Endothelial cell of umbilical vein (primary cell): ENCODE measurements around the gene ZNF202. TPM values are rescaled to one million over a fixed set of nuclear protein-coding genes. Genes with fewer than 3 reads are reported as not detected.

Source experiments
- BruUV-seq: library from RNA; stranded (reverse); fragments of 400-500 nt; replicated peaks from 2 replicates; lab custom pipeline; 2021; lab: Mats Ljungman, UMichigan
- CTCF ChIA-PET: fragments of 300-600, 350-600 bp; sonication (Branson Sonifier 250); formaldehyde crosslinking; loops from one replicate; lab custom pipeline; 2021; ENCODE audit warnings: antibody characterized with exemption, inconsistent platforms; lab: Charles Lee
- POLR2A ChIA-PET: fragments of 300-600, 350-600 bp; sonication (Branson Sonifier 250); formaldehyde crosslinking; loops from one replicate; lab custom pipeline; 2021; ENCODE audit warnings: antibody characterized with exemption, inconsistent platforms; lab: Charles Lee
- DNase-seq: peaks from one replicate; pipeline ENCODE4 v3.0.0-alpha.2; 2011; ENCODE audit warnings: low read depth, low spot score
- FAIRE-seq: peaks from 2 replicates; lab custom pipeline; 2011; peaks lifted over from hg19 to GRCh38; lab: Jason Lieb, UNC
- H2AFZ ChIP-seq: 2 replicates; pipeline ENCODE4 v1.6.0; 2012; ENCODE audit warnings: low read depth, low read length, control low read depth, inconsistent platforms
- H3K27ac ChIP-seq: 2 replicates; pipeline ENCODE4 v1.5.1; 2011; ENCODE audit warnings: low read depth, mild to moderate bottlenecking, control low read depth, low read length, moderate library complexity; ENCODE audit not compliant: insufficient read depth
- H3K27me3 ChIP-seq, 2 experiments: 2 replicates each; pipeline versions ENCODE4 v1.6.0 to v1.6.1; 2011; ENCODE audit warnings: low read length in 2 of 2, mixed read lengths in 1 of 2; ENCODE audit not compliant: control insufficient read depth in 2 of 2, insufficient read depth in 2 of 2
- H3K36me3 ChIP-seq, 2 experiments: 2 replicates in 1 of 2; 3 replicates in 1 of 2; pipeline ENCODE4 v1.5.1; 2011; ENCODE audit warnings: low read length in 2 of 2, mild to moderate bottlenecking in 1 of 2, moderate library complexity in 1 of 2; ENCODE audit not compliant: control insufficient read depth in 2 of 2, insufficient read depth in 2 of 2; ENCODE audit errors: extremely low read depth in 1 of 2
- H3K4me1 ChIP-seq: 3 replicates; pipeline ENCODE4 v1.5.1; 2011; ENCODE audit warnings: mild to moderate bottlenecking, low read length; ENCODE audit not compliant: control insufficient read depth, insufficient read depth; ENCODE audit errors: extremely low read depth
- H3K4me2 ChIP-seq: 2 replicates; pipeline ENCODE4 v1.6.1; 2011; ENCODE audit warnings: low read length, control low read depth, mixed read lengths; ENCODE audit not compliant: insufficient read depth
- H3K4me3 ChIP-seq, 3 experiments: fragments of 200-600 bp in 1 of 3; sonication (generic), shearing (Covaris generic) in 1 of 3; replicated peaks in 1 of 3; 2 replicates each; pipeline ENCODE4 v1.5.1; 2011 to 2016; ENCODE audit warnings: control low read depth in 3 of 3, low read length in 3 of 3, mild to moderate bottlenecking in 2 of 3, inconsistent platforms in 1 of 3, low read depth in 1 of 3, moderate library complexity in 1 of 3; ENCODE audit not compliant: insufficient read depth in 1 of 3
- H3K79me2 ChIP-seq: 2 replicates; pipeline ENCODE4 v1.6.0; 2012; ENCODE audit warnings: low read length, inconsistent platforms; ENCODE audit not compliant: control insufficient read depth, insufficient read depth
- H3K9ac ChIP-seq: replicated peaks from 2 replicates; pipeline ENCODE3; 2011; ENCODE audit warnings: low read length, control low read depth; ENCODE audit not compliant: insufficient read depth; ENCODE audit errors: extremely low read depth
- H3K9me1 ChIP-seq: replicated peaks from 3 replicates; pipeline ENCODE4 v1.6.0; 2011; ENCODE audit warnings: mild to moderate bottlenecking, low read length; ENCODE audit not compliant: control insufficient read depth, insufficient read depth; ENCODE audit errors: extremely low read depth
- H3K9me3 ChIP-seq: replicated peaks from 2 replicates; pipeline ENCODE4 v1.5.1; 2012; ENCODE audit warnings: low read length, inconsistent platforms; ENCODE audit not compliant: control insufficient read depth, insufficient read depth
- H4K20me1 ChIP-seq: replicated peaks from 2 replicates; pipeline ENCODE3; 2011; ENCODE audit warnings: mild to moderate bottlenecking, low read length; ENCODE audit not compliant: control insufficient read depth, insufficient read depth; ENCODE audit errors: extremely low read depth
- EZH2 ChIP-seq: IDR thresholded peaks from 2 replicates; pipeline ENCODE4 v1.6.1; 2012; ENCODE audit warnings: borderline replicate concordance, low read depth, mild to moderate bottlenecking, moderate library complexity, low read length, inconsistent platforms; ENCODE audit not compliant: severe bottlenecking
- FOS ChIP-seq: IDR thresholded peaks from 2 replicates; pipeline ENCODE4 v1.6.1; 2011; ENCODE audit warnings: mild to moderate bottlenecking, low read length, moderate library complexity, borderline replicate concordance; ENCODE audit not compliant: insufficient read depth
- GATA2 ChIP-seq: IDR thresholded peaks from 2 replicates; pipeline ENCODE4 v1.7.0; 2011; ENCODE audit warnings: low read depth, mild to moderate bottlenecking, moderate library complexity, mixed read lengths, low read length; ENCODE audit not compliant: insufficient read length, insufficient read depth
- JUN ChIP-seq: IDR thresholded peaks from 2 replicates; pipeline ENCODE4 v1.6.1; 2011; ENCODE audit warnings: borderline replicate concordance, low read depth; ENCODE audit not compliant: insufficient read length, insufficient read depth
- MYC ChIP-seq: IDR thresholded peaks from one replicate; pipeline ENCODE4 v1.6.1; 2011; ENCODE audit warnings: mild to moderate bottlenecking, low read depth, low read length
- POLR2A ChIP-seq: IDR thresholded peaks from 2 replicates; pipeline ENCODE4 v1.6.1; 2012; ENCODE audit warnings: low read depth, mild to moderate bottlenecking, control low read depth, low read length
- POLR2AphosphoS5 ChIP-seq: IDR thresholded peaks from 2 replicates; pipeline ENCODE4 v1.6.1; 2012; ENCODE audit warnings: low read depth, mild to moderate bottlenecking, control low read depth, low read length, moderate library complexity; ENCODE audit not compliant: insufficient read depth
- dilution Hi-C: fragments of 300-500 bp; cut with MboI; formaldehyde crosslinking; loops from one replicate; pipeline ENCODE4 v1.15.0; 2019; ENCODE audit warnings: low sequenced_read_pairs; ENCODE audit not compliant: extremely low pct_ligation_motif_present
- intact Hi-C: fragments of 100-400 bp; cut with micrococcal nuclease; formaldehyde crosslinking; loops from one replicate; pipeline ENCODE4 v1.10.0; 2022
- polyA plus RNA-seq, 4 experiments: library from polyadenylated mRNA; depleted of rRNA in 3 of 4; stranded (reverse) in 3 of 4; unstranded in 1 of 4; fragments of >200 nt; gene quantifications; 2 replicates each; pipeline versions ENCODE4 v1.2.1 to v1.2.3, GENCODE V29; 2011 to 2012; ENCODE audit warnings: missing spikeins in 1 of 4
- total RNA-seq: library from RNA; stranded (reverse); gene quantifications from 2 replicates; pipeline ENCODE4 v1.2.3, GENCODE V29; 2021
- TF ChIP-seq, protein P1 (sequence below), 2 donors: IDR thresholded peaks; 1 replicate in 1 of 2; 2 replicates in 1 of 2; pipeline ENCODE4 v1.5.1; 2011; ENCODE audit warnings: low read length in 2 of 2, mild to moderate bottlenecking in 2 of 2, moderate library complexity in 2 of 2, control low read depth in 1 of 2, inconsistent platforms in 1 of 2, low read depth in 1 of 2; ENCODE audit not compliant: insufficient read depth in 1 of 2; ENCODE audit errors: extremely low read depth in 1 of 2
- TF ChIP-seq, protein P2 (sequence below): IDR thresholded peaks from 2 replicates; pipeline ENCODE4 v1.6.1; 2011; ENCODE audit not compliant: insufficient read depth, insufficient read length

The ZNF202 gene
- total and polyA plus RNA-seq, 2 donors (not counting 3 experiments of a cell fraction or from before 2014, with no cell fraction given), result 6.5 to 12.3 TPM

DNA sequence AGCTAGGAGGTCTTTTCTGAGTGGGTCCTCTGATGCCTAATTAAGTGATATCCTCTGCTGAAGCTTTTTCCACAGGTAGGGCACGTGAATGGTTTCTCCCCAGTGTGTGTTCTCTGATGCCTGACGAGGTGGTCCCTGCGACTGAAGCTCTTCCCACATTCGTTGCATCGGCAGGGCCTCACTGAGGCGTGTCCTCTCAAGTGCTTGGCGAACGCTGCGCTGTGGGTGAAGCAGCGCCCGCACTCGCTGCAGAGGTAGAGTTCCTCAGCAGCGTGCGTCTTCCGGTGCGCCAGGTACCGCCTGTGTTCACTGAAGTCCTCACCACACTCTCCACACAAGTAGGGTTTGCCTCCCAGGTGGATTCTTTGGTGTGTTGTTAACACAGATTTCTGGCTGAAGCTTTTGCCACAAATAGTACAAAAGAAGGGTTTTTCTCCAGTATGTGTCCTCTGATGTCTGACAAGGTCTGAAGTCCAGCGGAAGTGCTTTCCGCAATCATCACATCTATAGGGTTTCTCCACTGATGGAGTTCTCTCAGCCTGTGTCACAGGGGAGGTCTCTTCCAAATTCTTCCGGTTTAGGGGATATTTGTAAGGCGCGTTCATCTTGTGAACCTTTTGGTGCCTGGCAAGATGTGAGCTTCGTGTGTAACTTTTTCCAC lies 15.3 kb downstream of the ZNF202 start:
- no peak overlapping the region for H3K4me2 ChIP-seq
- H3K9ac ChIP-seq, result no peak overlapping the region
- FAIRE-seq, result no peak
- dilution Hi-C loops (no loop called here), intact Hi-C loops (no loop called here)
- no peak for DNase-seq
- POLR2A ChIA-PET, result no interaction called here
- no peak overlapping the region for H3K4me3 ChIP-seq
- peaks cover 37% of the 10 kb centered on the region in 2 experiments for H3K36me3 ChIP-seq
- H3K79me2 ChIP-seq, result no peaks in the 10 kb centered on the region
- CTCF ChIA-PET, result interaction anchor here (1.3 kb wide), 1 partner anchor 19 kb away, joined by 3 read pairs; no protein-coding TSS in a partner anchor
- TF ChIP-seq FOS (no peak), EZH2 (no peak), GATA2 (no peak), JUN (no peak), MYC (no peak), POLR2AphosphoS5 (no peak), POLR2A (no peak)
- TF ChIP-seq, protein P1, sequence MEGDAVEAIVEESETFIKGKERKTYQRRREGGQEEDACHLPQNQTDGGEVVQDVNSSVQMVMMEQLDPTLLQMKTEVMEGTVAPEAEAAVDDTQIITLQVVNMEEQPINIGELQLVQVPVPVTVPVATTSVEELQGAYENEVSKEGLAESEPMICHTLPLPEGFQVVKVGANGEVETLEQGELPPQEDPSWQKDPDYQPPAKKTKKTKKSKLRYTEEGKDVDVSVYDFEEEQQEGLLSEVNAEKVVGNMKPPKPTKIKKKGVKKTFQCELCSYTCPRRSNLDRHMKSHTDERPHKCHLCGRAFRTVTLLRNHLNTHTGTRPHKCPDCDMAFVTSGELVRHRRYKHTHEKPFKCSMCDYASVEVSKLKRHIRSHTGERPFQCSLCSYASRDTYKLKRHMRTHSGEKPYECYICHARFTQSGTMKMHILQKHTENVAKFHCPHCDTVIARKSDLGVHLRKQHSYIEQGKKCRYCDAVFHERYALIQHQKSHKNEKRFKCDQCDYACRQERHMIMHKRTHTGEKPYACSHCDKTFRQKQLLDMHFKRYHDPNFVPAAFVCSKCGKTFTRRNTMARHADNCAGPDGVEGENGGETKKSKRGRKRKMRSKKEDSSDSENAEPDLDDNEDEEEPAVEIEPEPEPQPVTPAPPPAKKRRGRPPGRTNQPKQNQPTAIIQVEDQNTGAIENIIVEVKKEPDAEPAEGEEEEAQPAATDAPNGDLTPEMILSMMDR (IDR thresholded peaks at IDR 0.05; ENCODE audit: extremely low read depth in 1 of 2, insufficient read depth in 1 of 2, low read depth in 1 of 2, low read length in 2 of 2), result no peak
- TF ChIP-seq, protein P2, sequence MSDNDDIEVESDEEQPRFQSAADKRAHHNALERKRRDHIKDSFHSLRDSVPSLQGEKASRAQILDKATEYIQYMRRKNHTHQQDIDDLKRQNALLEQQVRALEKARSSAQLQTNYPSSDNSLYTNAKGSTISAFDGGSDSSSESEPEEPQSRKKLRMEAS, result no peak
- peaks cover 4% of the 10 kb centered on the region for H3K4me1 ChIP-seq
- no peaks in the 10 kb centered on the region for H3K9me1 ChIP-seq
- H3K9me3 ChIP-seq, result no peaks in the 10 kb centered on the region
- no peaks in the 10 kb centered on the region for H3K27me3 ChIP-seq
- no peak overlapping the region for H2AFZ ChIP-seq
- H3K27ac ChIP-seq, result no peak overlapping the region
- peaks cover 2% of the 10 kb centered on the region for H4K20me1 ChIP-seq
- BruUV-seq, result no TSS peak
